ENCODE data around the gene SPATA6L. TPM values are rescaled to one million over a fixed set of nuclear protein-coding genes. Genes with fewer than 3 reads are reported as not detected.

The SPATA6L gene
- total RNA-seq, 1 donor, result 0.43 TPM

DNA sequence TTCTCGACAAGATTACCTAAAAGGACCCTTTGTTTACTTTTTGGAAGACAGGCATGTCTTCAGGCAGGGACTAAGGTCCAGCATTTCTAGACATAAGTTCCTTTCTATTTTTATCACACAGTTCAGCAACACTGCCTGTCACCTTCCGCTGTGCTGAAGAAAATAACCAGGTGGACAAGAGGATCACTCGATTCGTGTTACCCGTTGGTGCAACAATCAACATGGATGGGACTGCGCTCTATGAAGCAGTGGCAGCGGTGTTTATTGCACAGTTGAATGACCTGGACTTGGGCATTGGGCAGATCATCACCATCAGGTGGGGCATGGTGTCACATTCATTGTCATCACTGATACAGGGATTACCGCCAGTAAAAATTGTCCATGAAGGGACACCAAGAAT, 89.8 kb downstream of the SPATA6L start:
- no peak overlapping the region for H3K4me3 ChIP-seq (ENCODE audit: low read depth, low read length)
- no peak for TF ChIP-seq CTCF (IDR thresholded peaks at IDR 0.05; ENCODE audit: insufficient read depth, low read depth, low read length)
- DNase-seq (ENCODE audit: low read depth), result no peak

DNA sequence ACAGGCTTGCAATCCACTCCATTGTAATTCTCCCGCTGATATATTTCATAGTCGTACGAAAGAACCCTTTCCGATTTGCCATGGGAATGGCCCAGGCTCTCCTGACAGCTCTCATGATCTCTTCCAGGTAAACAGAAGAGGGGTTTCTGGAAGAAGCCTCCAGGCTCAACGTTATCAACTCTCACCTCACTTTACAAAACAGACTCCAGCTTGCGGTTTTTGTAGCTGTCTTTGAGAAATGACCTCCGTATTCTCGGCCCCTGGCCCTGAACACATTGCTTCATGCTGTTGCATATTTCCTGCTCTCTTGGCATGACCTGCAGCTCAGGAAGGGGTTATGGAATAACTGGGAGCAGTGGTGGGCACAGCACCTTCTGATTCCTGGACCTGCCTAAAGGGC, 90.3 kb downstream of the SPATA6L start:
- no peak overlapping the region for H3K4me3 ChIP-seq (ENCODE audit: low read depth, low read length)
- no peak for DNase-seq (ENCODE audit: low read depth)
- no peak for TF ChIP-seq CTCF (IDR thresholded peaks at IDR 0.05; ENCODE audit: insufficient read depth, low read depth, low read length)

- no peak for DNase-seq (ENCODE audit: low read depth)
Observed at GRCh38 chr9:4574657-4575243, 91.5 kb downstream of the SPATA6L start.

DNA sequence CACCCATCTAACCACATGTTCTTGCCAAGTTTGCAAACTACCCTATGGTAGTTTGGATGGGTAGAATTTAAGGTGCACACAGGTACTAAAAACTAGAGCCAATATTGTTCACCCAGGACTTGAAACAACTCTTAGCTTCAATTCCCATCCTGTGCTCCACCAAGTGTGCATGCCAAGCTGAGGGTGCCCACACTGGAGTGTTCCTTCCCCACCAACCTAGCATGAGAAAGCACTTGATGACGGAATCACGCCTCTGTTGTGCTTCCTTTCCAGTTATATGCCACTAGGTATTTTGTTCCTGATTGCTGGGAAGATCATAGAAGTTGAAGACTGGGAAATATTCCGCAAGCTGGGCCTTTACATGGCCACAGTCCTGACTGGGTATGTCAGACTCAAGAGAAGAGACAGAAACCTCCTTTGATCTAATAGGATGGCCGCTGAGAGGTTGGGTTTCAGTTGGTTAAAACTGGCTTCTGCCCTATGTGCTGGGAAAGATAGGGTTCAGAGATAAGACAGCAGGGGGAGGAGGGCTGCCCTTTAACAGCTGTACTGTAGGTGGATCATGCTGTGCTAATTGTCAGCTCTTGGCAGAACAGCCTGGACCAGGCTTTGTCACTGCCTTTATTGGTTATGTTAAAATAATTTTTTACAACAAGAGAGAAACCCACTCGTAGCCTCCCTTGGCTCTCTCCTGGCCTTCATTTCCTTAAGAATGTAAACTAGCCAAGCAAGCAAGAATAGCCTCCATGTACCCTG, 92.5 kb downstream of the SPATA6L start:
- no peak for DNase-seq (ENCODE audit: low read depth)
- H3K4me3 ChIP-seq (ENCODE audit: low read depth, low read length), result no peak overlapping the region
- TF ChIP-seq CTCF (IDR thresholded peaks at IDR 0.05; ENCODE audit: insufficient read depth, low read depth, low read length), result no peak

More at GRCh38 chr9:4574657-4575243, 91.5 kb downstream of the SPATA6L start:
- no peak for TF ChIP-seq CTCF (IDR thresholded peaks at IDR 0.05; ENCODE audit: insufficient read depth, low read depth, low read length)
- no peak overlapping the region for H3K4me3 ChIP-seq (ENCODE audit: low read depth, low read length)

GRCh38 chr9:4573176-4573575, 93.1 kb downstream of the SPATA6L start:
- TF ChIP-seq CTCF (IDR thresholded peaks at IDR 0.05; ENCODE audit: insufficient read depth, low read depth, low read length), result no peak
- DNase-seq (ENCODE audit: low read depth), result no peak

GRCh38 chr9:4572184-4572826, 94.0 kb downstream of the SPATA6L start:
- H3K4me3 ChIP-seq (ENCODE audit: low read depth, low read length), result no peak overlapping the region
- DNase-seq (ENCODE audit: low read depth), result no peak
- TF ChIP-seq CTCF (IDR thresholded peaks at IDR 0.05; ENCODE audit: insufficient read depth, low read depth, low read length), result no peak

More at GRCh38 chr9:4573176-4573575, 93.1 kb downstream of the SPATA6L start:
- H3K4me3 ChIP-seq (ENCODE audit: low read depth, low read length), result no peak overlapping the region
